HG03135 (cell line): ENCODE data around the gene GLI2.

Experiments
- ATAC-seq: cut with Tn5 transposase; IDR thresholded peaks from one replicate; pipeline ENCODE4 v1.9.1; 2021; ENCODE audit warnings: mild to moderate bottlenecking, moderate library complexity; ENCODE audit not compliant: unreplicated experiment

GLI2 gene

DNA sequence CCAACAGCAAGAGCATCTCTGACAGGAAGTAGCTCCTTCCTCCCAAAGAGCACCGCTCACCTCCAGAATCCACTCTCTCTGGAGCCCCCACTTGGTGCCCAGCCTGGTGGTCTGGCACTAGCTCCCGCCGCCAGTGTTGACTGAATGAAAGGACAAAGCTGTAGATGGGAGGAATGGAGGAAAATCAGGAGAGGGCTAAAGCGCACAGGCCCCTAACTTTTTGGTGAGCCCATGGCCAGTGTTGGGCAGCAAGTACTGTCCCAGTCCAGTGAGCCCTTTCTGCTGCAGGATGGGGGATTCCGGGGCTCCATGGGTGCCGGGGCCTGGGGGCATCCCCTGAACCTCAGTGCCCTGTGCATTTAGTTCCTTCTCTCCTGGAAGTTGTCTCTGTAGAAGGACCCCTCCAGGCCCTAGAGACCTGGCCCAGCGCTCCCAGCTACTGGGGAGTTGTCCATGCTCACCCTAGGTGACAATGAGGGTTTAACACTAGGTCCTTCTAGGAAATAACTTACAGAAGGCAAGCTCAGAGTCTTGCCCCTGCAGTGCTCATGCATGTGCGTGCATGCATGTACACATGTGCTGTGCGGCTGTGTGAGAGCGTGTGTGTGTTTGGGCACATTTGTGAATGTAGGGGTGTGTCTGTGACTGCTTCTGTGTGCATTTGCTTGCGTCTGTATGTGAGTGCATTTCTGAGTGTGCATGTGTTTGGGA, 33.6 kb downstream of the GLI2 start:
- ATAC-seq = no peak

DNA sequence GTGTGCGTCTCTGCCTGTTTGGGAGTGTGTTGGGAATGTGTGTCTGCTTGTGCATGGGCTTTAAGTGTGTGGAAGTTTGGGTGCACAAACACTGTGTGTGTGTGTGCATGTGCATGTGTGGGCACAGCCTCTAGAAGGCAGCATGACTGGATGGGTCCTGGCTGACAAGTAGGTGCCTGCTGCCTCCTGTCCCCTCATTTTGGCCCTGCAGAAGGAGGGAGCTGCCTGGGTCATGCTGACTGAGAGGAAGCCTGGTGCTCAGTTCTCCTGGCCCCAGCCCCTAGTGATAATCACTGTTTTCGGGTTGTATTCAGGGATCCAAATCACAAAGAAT, 34.1 kb downstream of the GLI2 start:
- ATAC-seq = no peak

DNA sequence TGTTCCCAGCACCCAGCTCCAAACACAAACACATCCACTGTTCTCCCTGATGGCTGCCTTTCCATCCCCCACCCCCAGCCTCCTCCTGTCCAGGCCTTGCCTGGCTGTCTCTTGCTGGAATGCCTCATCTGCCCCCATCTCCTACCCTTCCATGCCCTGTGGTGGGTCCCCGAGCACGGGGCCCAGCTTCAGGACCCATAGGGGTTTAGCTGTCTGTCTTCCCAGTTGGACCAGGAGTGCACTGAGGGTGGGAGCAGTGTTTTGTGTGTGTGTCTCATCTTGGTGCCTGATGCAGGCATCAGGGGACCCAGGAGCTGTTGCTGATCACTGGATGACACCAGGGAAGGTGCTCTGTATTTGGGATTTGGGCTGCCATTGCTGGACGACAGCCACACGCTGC, 34.5 kb downstream of the GLI2 start:
- no peak for ATAC-seq

DNA sequence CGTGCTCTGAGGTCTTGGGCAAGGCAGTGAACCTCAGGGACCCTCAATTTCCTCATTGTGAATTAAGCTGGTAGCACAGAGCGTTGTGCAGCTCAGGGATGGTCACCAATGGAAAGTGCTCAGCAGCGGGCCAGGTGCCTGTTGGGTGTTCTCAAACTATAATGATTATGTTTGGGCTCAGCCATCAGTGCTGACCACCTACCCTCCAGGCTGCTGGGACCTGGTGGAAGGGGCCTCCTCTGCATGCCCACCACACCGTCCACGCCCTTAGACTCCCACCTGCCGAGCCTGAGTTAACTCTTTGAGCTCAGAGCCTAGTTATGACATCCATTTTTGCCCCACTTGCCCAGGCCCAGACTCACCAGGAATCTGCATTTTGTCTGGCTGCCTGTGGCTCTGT, 35.0 kb downstream of the GLI2 start:
- ATAC-seq = no peak

DNA sequence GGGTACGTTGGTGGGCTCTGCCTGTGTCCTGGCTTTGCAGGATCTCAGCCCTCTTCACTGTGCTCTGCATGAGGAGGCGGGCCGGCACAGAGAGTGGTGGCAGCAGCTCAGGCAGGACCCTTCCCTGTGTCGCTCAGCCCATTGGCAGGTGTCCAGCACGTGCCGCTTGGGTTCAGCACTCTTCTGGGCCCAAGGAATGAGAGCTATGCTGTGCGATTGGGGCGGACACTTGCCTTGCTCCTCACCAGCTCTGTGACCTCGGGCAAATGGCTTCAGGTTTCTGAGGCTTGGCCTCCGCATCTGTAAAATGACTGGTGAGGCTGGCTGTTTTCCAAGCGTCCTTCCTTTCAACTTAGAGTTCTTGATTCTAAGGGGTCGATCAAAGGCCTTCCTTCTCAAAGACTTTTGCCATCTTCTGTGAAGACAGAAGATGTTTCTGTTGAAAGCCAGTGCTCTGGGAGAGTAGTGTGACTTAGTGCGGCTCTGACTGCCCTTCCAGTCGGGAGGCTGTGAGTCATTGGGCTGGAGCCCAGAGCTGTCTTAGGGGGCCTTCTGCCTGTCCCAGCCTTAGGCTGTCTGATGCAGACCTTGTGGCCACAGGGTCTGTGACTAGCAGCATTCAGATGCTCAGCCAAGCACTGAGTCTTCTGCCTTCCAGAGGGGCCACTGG, 35.6 kb downstream of the GLI2 start:
- ATAC-seq = no peak

GRCh38 chr2:120771781-120772208, 36.1 kb downstream of the GLI2 start:
- ATAC-seq = no peak

GRCh38 chr2:120772261-120772660, 36.6 kb downstream of the GLI2 start:
- no peak for ATAC-seq

GRCh38 chr2:120773186-120773800, 37.6 kb downstream of the GLI2 start:
- no peak for ATAC-seq

DNA sequence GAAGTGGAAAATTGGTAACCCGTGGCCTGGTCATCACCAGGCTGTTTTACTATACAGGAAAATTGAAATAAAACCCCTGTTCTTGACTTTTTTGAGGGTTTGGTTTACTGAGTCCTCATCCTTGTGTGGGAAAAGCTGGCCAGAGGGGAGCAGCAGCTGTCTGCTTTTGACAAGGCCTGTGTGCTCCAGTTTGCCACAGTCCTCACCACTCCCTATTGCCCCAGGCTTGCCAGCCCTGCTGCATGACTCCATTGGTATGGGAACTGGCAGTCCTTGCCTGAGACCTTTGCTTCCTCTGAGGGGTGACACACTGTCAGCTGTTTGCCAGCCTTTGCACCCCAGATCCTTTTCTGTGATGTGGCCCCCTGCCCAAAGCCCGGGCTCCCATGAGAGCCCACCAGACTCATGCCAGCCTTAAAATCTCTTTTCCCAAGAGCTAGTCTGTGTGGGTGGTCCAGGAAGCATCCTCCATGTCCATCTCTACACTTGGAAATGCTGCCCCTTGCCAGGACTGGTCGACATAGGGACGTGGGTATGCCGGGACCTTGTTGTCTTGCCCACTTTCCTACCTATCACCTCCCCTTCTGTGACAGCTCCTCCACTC, 39.0 kb downstream of the GLI2 start:
- no peak for ATAC-seq

- ATAC-seq = no peak
Observed at GRCh38 chr2:120775194-120775593, 39.5 kb downstream of the GLI2 start.

GRCh38 chr2:120775801-120776589, 40.3 kb downstream of the GLI2 start:
- no peak for ATAC-seq

- no peak for ATAC-seq
Observed at GRCh38 chr2:120776649-120777048, 41.0 kb downstream of the GLI2 start.

GRCh38 chr2:120777170-120777751, 41.6 kb downstream of the GLI2 start:
- ATAC-seq = no peak

- no peak for ATAC-seq
Observed at GRCh38 chr2:120777787-120778186, 42.1 kb downstream of the GLI2 start.

GRCh38 chr2:120778244-120778643, 42.6 kb downstream of the GLI2 start:
- no peak for ATAC-seq

GRCh38 chr2:120779781-120780283, 44.2 kb downstream of the GLI2 start:
- no peak for ATAC-seq

GRCh38 chr2:120780402-120780801, 44.7 kb downstream of the GLI2 start:
- ATAC-seq = no peak

GRCh38 chr2:120783371-120783791, 47.7 kb downstream of the GLI2 start:
- no peak for ATAC-seq

DNA sequence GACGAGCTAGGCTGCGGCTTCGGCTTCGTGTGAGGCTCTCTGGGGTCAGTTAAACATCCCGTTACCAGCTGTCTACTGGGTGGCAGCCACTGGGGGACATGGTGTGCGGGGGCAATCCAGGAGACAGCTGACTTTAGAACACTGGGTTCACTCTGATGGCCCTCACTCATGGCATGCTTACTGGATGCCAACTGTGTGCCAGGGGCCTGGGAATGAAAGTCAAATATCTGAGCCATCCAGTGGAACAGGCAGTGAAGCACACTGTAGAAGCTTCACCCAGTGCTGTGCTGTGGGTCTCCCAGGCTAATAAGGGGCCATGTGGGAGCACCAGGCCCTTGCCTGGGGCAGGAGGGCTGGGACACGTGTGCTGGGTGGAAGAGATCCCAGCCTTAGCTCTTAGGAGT, 48.3 kb downstream of the GLI2 start:
- ATAC-seq = no peak
